HCT116 (cell line): ENCODE measurements around the gene PDZD4.

Source experiments
- POLR2A ChIP-seq: IDR thresholded peaks from 2 replicates; pipeline ENCODE4 v1.7.0; 2011; ENCODE audit warnings: borderline replicate concordance; ENCODE audit not compliant: insufficient read depth, insufficient read length; ENCODE audit errors: extremely low read depth
- POLR2AphosphoS5 ChIP-seq: IDR thresholded peaks from 2 replicates; pipeline ENCODE4 v1.6.1; 2011; ENCODE audit warnings: mild to moderate bottlenecking, low read depth, low read length, moderate library complexity
- RAD21 ChIP-seq: IDR thresholded peaks from 2 replicates; pipeline ENCODE4 v1.6.1; 2012; ENCODE audit warnings: low read depth, mild to moderate bottlenecking
- ZFX ChIP-seq: fragments of 450-650 bp; IDR thresholded peaks from 2 replicates; pipeline ENCODE4 v1.6.1; 2017
- TF ChIP-seq, protein P1 (sequence below), 3 experiments: fragments of 200-600 bp in 1 of 3; sonication (generic) in 1 of 3; IDR thresholded peaks in 2 of 3; conservative IDR thresholded peaks in 1 of 3; 2 replicates each; pipeline ENCODE4 v1.5.1; 2012 to 2017; ENCODE audit warnings: low read depth in 2 of 3, low read length in 2 of 3, antibody characterized with exemption in 1 of 3, borderline replicate concordance in 1 of 3, control low read depth in 1 of 3, mild to moderate bottlenecking in 1 of 3, mixed read lengths in 1 of 3, mixed run types in 1 of 3, moderate library complexity in 1 of 3; ENCODE audit not compliant: insufficient read depth in 1 of 3

GRCh38 chrX:153778684-153779101 lies 51.7 kb downstream of the PDZD4 start:
- TF ChIP-seq, protein P1, sequence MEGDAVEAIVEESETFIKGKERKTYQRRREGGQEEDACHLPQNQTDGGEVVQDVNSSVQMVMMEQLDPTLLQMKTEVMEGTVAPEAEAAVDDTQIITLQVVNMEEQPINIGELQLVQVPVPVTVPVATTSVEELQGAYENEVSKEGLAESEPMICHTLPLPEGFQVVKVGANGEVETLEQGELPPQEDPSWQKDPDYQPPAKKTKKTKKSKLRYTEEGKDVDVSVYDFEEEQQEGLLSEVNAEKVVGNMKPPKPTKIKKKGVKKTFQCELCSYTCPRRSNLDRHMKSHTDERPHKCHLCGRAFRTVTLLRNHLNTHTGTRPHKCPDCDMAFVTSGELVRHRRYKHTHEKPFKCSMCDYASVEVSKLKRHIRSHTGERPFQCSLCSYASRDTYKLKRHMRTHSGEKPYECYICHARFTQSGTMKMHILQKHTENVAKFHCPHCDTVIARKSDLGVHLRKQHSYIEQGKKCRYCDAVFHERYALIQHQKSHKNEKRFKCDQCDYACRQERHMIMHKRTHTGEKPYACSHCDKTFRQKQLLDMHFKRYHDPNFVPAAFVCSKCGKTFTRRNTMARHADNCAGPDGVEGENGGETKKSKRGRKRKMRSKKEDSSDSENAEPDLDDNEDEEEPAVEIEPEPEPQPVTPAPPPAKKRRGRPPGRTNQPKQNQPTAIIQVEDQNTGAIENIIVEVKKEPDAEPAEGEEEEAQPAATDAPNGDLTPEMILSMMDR (IDR thresholded peaks at IDR 0.05 in 2 of 3, conservative IDR thresholded peaks at IDR 0.05 in 1 of 3; ENCODE audit: borderline replicate concordance in 1 of 3, insufficient read depth in 1 of 3, low read depth in 2 of 3, low read length in 2 of 3), result peak in 1 of 3 experiments; percentile 15; a peak in 1 of 6 replicates
- TF ChIP-seq RAD21 (no peak), POLR2AphosphoS5 (no peak), POLR2A (no peak), ZFX (no peak)
